ENCODE results near the gene NUP85.
A peak's percentile ranks its signal among the peaks of the same experiment; 100 is the strongest.
"Not testable (repeated sequence)": the region's sequence is repeated elsewhere in the genome, so short reads cannot be mapped to it uniquely, and the experiment has no call there.

Gene NUP85, protein sequence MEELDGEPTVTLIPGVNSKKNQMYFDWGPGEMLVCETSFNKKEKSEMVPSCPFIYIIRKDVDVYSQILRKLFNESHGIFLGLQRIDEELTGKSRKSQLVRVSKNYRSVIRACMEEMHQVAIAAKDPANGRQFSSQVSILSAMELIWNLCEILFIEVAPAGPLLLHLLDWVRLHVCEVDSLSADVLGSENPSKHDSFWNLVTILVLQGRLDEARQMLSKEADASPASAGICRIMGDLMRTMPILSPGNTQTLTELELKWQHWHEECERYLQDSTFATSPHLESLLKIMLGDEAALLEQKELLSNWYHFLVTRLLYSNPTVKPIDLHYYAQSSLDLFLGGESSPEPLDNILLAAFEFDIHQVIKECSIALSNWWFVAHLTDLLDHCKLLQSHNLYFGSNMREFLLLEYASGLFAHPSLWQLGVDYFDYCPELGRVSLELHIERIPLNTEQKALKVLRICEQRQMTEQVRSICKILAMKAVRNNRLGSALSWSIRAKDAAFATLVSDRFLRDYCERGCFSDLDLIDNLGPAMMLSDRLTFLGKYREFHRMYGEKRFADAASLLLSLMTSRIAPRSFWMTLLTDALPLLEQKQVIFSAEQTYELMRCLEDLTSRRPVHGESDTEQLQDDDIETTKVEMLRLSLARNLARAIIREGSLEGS

GRCh38 chr17:75205037-75205792, at the start of gene NUP85:
TSS of gene NUP85 (plus strand) at chr17:75205679. CDS start at chr17:75205762, 83 bp downstream.
- TF ChIP-seq, protein P1, sequence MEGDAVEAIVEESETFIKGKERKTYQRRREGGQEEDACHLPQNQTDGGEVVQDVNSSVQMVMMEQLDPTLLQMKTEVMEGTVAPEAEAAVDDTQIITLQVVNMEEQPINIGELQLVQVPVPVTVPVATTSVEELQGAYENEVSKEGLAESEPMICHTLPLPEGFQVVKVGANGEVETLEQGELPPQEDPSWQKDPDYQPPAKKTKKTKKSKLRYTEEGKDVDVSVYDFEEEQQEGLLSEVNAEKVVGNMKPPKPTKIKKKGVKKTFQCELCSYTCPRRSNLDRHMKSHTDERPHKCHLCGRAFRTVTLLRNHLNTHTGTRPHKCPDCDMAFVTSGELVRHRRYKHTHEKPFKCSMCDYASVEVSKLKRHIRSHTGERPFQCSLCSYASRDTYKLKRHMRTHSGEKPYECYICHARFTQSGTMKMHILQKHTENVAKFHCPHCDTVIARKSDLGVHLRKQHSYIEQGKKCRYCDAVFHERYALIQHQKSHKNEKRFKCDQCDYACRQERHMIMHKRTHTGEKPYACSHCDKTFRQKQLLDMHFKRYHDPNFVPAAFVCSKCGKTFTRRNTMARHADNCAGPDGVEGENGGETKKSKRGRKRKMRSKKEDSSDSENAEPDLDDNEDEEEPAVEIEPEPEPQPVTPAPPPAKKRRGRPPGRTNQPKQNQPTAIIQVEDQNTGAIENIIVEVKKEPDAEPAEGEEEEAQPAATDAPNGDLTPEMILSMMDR (conservative IDR thresholded peaks at IDR 0.05; ENCODE audit: control insufficient read depth, insufficient read depth, low read depth, low read length), result no peak
- peak; percentile 91 for DNase-seq (ENCODE audit: low read depth)

GRCh38 chr17:75158480-75158879, 47.0 kb upstream of the NUP85 start:
- not testable (repeated sequence) for DNase-seq (ENCODE audit: low read depth); H3K4me3 ChIP-seq (ENCODE audit: control insufficient read depth, low read depth, low read length)

More at GRCh38 chr17:75205037-75205792, at the start of gene NUP85:
- H3K4me3 ChIP-seq (ENCODE audit: control insufficient read depth, low read depth, low read length), result peak within 1 kb of the TSS; percentile 99

GRCh38 chr17:75159196-75160031, 46.1 kb upstream of the NUP85 start:
- TF ChIP-seq, protein P1 (conservative IDR thresholded peaks at IDR 0.05; ENCODE audit: control insufficient read depth, insufficient read depth, low read depth, low read length), result no peak
- H3K4me3 ChIP-seq (ENCODE audit: control insufficient read depth, low read depth, low read length), result no peak overlapping the region
- DNase-seq (ENCODE audit: low read depth), result peak; percentile 53

- H3K4me3 ChIP-seq (ENCODE audit: control insufficient read depth, low read depth, low read length), result no peak overlapping the region
- TF ChIP-seq, protein P1 (conservative IDR thresholded peaks at IDR 0.05; ENCODE audit: control insufficient read depth, insufficient read depth, low read depth, low read length), result no peak
- no peak for DNase-seq (ENCODE audit: low read depth)
Measured at GRCh38 chr17:75160211-75160610, 45.3 kb upstream of the NUP85 start.

DNA sequence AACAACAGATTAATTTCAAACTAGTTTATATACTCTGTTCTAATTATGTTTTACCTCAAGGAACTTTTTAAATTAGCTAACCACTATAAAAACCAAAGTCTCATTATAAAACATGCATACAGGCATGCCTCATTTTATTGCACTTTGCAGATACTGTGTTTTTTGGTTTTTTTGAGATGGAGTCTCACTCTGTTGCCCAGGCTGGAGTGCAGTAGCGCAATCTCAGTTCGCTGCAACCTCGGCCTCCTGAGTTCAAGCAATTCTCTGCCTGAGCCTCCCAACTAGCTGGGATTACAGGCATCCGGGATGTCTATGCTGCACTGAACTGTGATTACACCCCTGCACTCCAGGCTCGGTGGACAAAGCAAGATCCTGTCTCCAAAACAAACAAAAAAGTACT, 42.4 kb upstream of the NUP85 start:
- H3K4me3 ChIP-seq (ENCODE audit: control insufficient read depth, low read depth, low read length), result no peak overlapping the region
- TF ChIP-seq, protein P1 (conservative IDR thresholded peaks at IDR 0.05; ENCODE audit: control insufficient read depth, insufficient read depth, low read depth, low read length), result no peak
- no peak for DNase-seq (ENCODE audit: low read depth)

GRCh38 chr17:75164606-75165005, 40.9 kb upstream of the NUP85 start:
- not testable (repeated sequence) for DNase-seq (ENCODE audit: low read depth)

GRCh38 chr17:75168998-75169397, 36.5 kb upstream of the NUP85 start:
- no peak for DNase-seq (ENCODE audit: low read depth)
- TF ChIP-seq, protein P1 (conservative IDR thresholded peaks at IDR 0.05; ENCODE audit: control insufficient read depth, insufficient read depth, low read depth, low read length), result no peak

More at GRCh38 chr17:75164606-75165005, 40.9 kb upstream of the NUP85 start:
- H3K4me3 ChIP-seq (ENCODE audit: control insufficient read depth, low read depth, low read length), result not testable (repeated sequence)

More at GRCh38 chr17:75168998-75169397, 36.5 kb upstream of the NUP85 start:
- no peak overlapping the region for H3K4me3 ChIP-seq (ENCODE audit: control insufficient read depth, low read depth, low read length)

Data from fibroblast of mammary gland (primary cell).